ENCODE data around the gene ANKRD6. TPM values are rescaled to one million over a fixed set of nuclear protein-coding genes. Genes with fewer than 3 reads are reported as not detected.

ANKRD6 gene
- total RNA-seq, 1 donor from 2014 or later: 6.2 TPM

DNA sequence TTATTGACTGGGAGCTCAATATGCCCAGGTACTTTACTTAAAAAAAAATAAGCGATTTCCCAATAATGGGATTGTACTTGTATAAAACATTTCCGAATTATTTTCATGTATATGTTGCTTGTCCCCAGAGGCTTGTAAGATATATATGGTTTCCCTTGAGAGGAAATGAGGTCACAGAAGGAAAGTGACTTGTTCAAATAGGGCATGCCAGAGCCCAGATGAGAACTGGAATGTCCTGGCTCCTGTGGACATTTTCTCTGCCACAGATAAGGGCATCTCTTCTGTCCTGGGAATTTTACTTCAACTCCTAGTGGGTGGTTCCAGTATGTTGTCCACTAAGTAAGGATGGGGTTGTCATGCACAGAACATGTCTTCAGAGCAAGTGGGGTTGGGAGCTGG is 142.6 kb downstream of the ANKRD6 start:
- no peak overlapping the region for H3K4me3 ChIP-seq (ENCODE audit: low read depth, low read length)
- DNase-seq (ENCODE audit: low read depth): no peak
- TF ChIP-seq, protein P1, sequence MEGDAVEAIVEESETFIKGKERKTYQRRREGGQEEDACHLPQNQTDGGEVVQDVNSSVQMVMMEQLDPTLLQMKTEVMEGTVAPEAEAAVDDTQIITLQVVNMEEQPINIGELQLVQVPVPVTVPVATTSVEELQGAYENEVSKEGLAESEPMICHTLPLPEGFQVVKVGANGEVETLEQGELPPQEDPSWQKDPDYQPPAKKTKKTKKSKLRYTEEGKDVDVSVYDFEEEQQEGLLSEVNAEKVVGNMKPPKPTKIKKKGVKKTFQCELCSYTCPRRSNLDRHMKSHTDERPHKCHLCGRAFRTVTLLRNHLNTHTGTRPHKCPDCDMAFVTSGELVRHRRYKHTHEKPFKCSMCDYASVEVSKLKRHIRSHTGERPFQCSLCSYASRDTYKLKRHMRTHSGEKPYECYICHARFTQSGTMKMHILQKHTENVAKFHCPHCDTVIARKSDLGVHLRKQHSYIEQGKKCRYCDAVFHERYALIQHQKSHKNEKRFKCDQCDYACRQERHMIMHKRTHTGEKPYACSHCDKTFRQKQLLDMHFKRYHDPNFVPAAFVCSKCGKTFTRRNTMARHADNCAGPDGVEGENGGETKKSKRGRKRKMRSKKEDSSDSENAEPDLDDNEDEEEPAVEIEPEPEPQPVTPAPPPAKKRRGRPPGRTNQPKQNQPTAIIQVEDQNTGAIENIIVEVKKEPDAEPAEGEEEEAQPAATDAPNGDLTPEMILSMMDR (conservative IDR thresholded peaks at IDR 0.05; ENCODE audit: low read depth, low read length): no peak

DNA sequence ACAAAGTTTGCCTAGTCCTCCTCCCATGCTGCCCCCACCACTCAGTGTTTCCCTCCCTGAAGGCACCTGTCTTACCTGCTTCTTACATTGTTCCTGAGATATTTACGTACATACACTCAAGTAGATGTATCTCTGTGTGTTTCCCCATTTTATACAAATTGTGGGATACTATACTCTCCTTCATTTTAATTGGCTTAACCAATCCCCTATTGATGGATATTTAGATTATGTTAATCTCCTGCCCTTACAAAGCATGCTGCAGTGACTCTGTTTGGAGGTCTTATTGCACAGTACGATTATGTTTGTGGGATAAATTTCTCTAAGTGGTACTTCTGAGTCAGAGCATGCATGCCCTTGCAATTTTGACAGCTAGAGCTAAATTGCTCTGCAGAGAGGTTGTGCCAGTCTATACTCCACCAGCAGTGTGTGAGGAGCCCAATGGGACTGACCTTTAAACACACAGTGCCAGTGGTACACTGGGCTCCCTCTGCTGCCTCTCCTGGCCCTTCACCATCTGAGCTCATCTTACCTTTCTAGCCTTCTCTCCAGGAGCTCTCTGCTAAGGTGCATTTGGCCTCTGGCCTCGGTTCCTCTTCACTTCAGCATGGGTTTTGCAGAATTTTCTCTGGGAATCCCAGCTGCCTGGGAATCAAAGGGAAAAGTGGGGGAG is 148.2 kb downstream of the ANKRD6 start:
- no peak for DNase-seq (ENCODE audit: low read depth)
- H3K4me3 ChIP-seq (ENCODE audit: low read depth, low read length): no peak overlapping the region
- TF ChIP-seq, protein P1 (conservative IDR thresholded peaks at IDR 0.05; ENCODE audit: low read depth, low read length): no peak

DNA sequence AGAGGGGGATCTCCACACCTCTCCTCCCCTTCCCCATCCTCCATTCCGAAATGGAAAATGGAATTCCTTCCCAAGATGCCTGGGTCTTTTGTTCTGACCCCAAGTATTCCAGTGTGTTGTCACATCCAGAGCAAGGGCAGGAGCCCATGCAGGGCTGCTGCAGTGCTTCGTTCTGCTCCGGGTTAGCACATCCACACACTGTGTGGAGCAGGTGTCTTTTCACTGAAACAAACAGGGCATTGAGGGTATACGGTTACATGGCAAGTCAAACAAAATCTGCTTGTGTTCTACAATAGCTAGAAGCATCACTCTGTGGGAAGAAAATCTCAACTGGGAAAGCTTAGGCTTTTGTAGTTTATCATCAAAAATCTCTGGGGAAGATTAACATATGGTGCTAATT is 148.7 kb downstream of the ANKRD6 start:
- no peak overlapping the region for H3K4me3 ChIP-seq (ENCODE audit: low read depth, low read length)
- no peak for DNase-seq (ENCODE audit: low read depth)
- TF ChIP-seq, protein P1 (conservative IDR thresholded peaks at IDR 0.05; ENCODE audit: low read depth, low read length): no peak

DNA sequence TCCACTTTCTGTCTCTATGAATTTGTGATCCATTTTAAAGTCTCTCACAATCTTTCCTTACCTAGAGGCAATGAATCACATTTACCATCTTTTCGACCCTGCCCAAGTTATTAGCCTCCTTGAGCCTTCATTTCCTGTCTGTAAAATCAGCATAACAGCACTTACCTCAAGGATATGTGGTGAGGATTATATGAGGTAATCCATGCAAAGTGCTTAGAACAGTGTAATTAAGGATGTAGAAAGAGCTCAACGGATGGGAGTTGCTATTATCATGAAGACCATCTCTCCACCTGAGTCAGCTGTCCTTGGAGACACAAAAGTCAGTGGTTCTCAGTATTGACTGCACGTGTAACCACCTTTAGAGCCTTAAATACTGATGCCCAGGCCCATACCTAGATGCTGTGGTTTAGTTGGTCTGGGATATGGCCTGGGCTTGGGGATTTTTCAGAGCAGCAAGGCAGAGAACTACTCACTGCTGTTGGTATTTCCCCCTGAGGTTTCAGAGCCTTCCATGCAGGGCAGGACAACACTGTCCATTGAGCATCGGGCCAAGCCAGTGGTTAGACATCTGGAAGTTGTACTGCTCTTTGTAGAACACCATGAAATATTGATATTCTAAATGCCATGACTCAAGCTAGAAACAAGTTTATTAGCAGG is 149.8 kb downstream of the ANKRD6 start:
- no peak for DNase-seq (ENCODE audit: low read depth)
- no peak overlapping the region for H3K4me3 ChIP-seq (ENCODE audit: low read depth, low read length)
- TF ChIP-seq, protein P1 (conservative IDR thresholded peaks at IDR 0.05; ENCODE audit: low read depth, low read length): no peak

DNA sequence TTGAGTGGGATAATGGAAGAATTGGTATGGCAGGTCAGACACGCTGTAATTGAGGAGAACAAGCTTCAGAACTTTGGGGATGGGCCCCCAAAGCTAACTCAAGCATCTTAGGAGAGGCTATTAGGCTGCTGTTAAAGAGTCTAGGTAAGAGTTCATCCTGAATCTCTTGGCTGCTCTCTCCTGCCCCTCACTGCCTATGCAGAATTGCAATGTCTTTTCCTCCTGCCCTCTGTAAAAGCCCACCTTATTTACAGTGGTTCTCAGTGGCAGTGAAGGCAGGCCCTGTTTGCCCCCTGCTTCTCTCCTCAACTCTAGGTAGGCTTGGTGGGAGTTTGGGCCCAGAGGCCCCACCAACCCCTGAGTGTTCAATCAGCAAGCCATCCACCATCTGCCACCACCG is 150.6 kb downstream of the ANKRD6 start:
- no peak overlapping the region for H3K4me3 ChIP-seq (ENCODE audit: low read depth, low read length)
- TF ChIP-seq, protein P1 (conservative IDR thresholded peaks at IDR 0.05; ENCODE audit: low read depth, low read length): no peak
- no peak for DNase-seq (ENCODE audit: low read depth)

DNA sequence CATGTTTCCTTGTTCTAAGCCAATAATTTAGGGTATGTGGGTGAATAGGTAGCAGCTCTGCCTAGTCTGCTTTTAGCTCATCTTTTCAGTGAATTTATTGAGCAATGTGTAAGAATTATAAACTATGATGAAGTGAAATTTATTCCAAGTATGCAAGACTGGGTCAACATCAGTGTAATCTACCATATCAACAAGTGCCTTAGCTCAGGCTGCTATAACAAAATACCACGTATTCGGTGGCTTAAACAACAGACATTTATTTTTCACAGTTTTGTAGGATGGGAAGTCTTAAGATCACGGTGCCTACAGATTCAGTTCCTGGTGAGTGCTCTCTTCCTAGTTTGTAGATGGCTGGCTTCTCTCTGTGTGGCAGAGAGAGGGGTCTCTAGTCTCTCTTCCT is 151.6 kb downstream of the ANKRD6 start:
- no peak overlapping the region for H3K4me3 ChIP-seq (ENCODE audit: low read depth, low read length)
- no peak for DNase-seq (ENCODE audit: low read depth)
- TF ChIP-seq, protein P1 (conservative IDR thresholded peaks at IDR 0.05; ENCODE audit: low read depth, low read length): no peak

DNA sequence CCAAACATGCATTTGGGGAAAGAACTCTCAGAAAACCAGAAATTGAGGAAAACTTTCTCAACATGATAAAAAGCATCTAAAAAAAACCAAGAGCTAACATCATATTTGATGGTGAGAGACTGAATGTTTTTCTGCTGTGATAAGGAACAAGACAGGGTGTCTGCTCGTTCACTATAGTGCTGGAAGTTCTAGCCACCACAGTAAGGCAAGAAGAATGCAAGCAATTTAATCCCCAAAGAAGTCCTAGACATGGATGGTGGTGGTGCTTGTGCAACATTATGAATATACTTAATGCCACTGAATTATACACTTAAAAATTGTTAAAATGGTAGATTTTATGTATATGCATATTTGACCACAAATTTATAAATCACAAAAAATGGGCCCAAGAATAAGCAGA is 152.2 kb downstream of the ANKRD6 start:
- H3K4me3 ChIP-seq (ENCODE audit: low read depth, low read length): no peak overlapping the region
- no peak for DNase-seq (ENCODE audit: low read depth)
- TF ChIP-seq, protein P1 (conservative IDR thresholded peaks at IDR 0.05; ENCODE audit: low read depth, low read length): no peak

All from epithelial cell of proximal tubule (primary cell).